Midbrain (tissue), 1 donor: ENCODE measurements around the gene EYA2.
"Not testable (repeated sequence)": the region's sequence is repeated elsewhere in the genome, so short reads cannot be mapped to it uniquely, and the experiment has no call there.

ENCODE experiments used
- DNase-seq: peaks from one replicate; lab custom pipeline; 2025; lab: John Stamatoyannopoulos, UW

Gene EYA2

GRCh38 chr20:46894971-46895905, 595 bp downstream of the EYA2 start:
- DNase-seq = no peak

- no peak for DNase-seq
Observed at GRCh38 chr20:46895906-46896242, 1.2 kb downstream of the EYA2 start.

- DNase-seq = no peak
Observed at GRCh38 chr20:46897328-46897880, 2.8 kb downstream of the EYA2 start.

- no peak for DNase-seq
Observed at GRCh38 chr20:46898423-46898822, 3.8 kb downstream of the EYA2 start.

- no peak for DNase-seq
Observed at GRCh38 chr20:46899621-46900020, 5.0 kb downstream of the EYA2 start.

- DNase-seq = no peak
Observed at GRCh38 chr20:46900086-46900485, 5.4 kb downstream of the EYA2 start.

GRCh38 chr20:46900826-46901225, 6.2 kb downstream of the EYA2 start:
- no peak for DNase-seq

- no peak for DNase-seq
Observed at GRCh38 chr20:46901638-46902037, 7.0 kb downstream of the EYA2 start.

- no peak for DNase-seq
Observed at GRCh38 chr20:46903256-46903655, 8.6 kb downstream of the EYA2 start.

GRCh38 chr20:46903937-46904336, 9.3 kb downstream of the EYA2 start:
- DNase-seq = no peak

- DNase-seq = no peak
Observed at GRCh38 chr20:46905364-46906125, 10.9 kb downstream of the EYA2 start.

GRCh38 chr20:46913329-46914044, 18.8 kb downstream of the EYA2 start:
- no peak for DNase-seq

GRCh38 chr20:46914789-46915379, 20.2 kb downstream of the EYA2 start:
- DNase-seq = no peak

GRCh38 chr20:46915575-46916257, 21.1 kb downstream of the EYA2 start:
- DNase-seq = no peak

- no peak for DNase-seq
Observed at GRCh38 chr20:46916258-46916603, 21.6 kb downstream of the EYA2 start.

- no peak for DNase-seq
Observed at GRCh38 chr20:46917155-46917554, 22.5 kb downstream of the EYA2 start.

GRCh38 chr20:46920114-46920513, 25.5 kb downstream of the EYA2 start:
- no peak for DNase-seq

GRCh38 chr20:46922841-46923240, 28.2 kb downstream of the EYA2 start:
- DNase-seq = not testable (repeated sequence)

- DNase-seq = no peak
Observed at GRCh38 chr20:46923550-46923949, 28.9 kb downstream of the EYA2 start.

GRCh38 chr20:46928580-46929132, 34.0 kb downstream of the EYA2 start:
- DNase-seq = peak; percentile 50

- DNase-seq = no peak
Observed at GRCh38 chr20:46929902-46930301, 35.3 kb downstream of the EYA2 start.
